Activated CD4-positive, alpha-beta T cell treated with anti-CD3 and anti-CD28 coated beads for 48 hours (primary cell): ENCODE measurements around the gene CASKIN1.
A peak's percentile ranks its signal among the peaks of the same experiment; 100 is the strongest.

Experiments
- DNase-seq: peaks from one replicate; pipeline ENCODE4 v3.0.0-alpha.2; 2020

Gene CASKIN1

GRCh38 chr16:2173916-2174315 lies 22.5 kb downstream of the CASKIN1 start:
- no peak for DNase-seq

- DNase-seq, result no peak
These were observed 23.0 kb downstream of the CASKIN1 start for GRCh38 chr16:2173366-2173765.

- no peak for DNase-seq
These were observed 23.6 kb downstream of the CASKIN1 start for GRCh38 chr16:2172688-2173335.

- DNase-seq, result no peak
These were observed 24.7 kb downstream of the CASKIN1 start for GRCh38 chr16:2171601-2172178.

GRCh38 chr16:2170587-2171435 lies 25.6 kb downstream of the CASKIN1 start:
- no peak for DNase-seq

- DNase-seq, result no peak
These were observed 26.3 kb downstream of the CASKIN1 start for GRCh38 chr16:2170080-2170479.

GRCh38 chr16:2167068-2167638 lies 29.3 kb downstream of the CASKIN1 start:
- DNase-seq, result no peak

GRCh38 chr16:2166263-2167067 lies 29.9 kb downstream of the CASKIN1 start:
- DNase-seq, result no peak

- DNase-seq, result no peak
These were observed 30.5 kb downstream of the CASKIN1 start for GRCh38 chr16:2165861-2166260.

GRCh38 chr16:2163211-2163881 lies 33.1 kb downstream of the CASKIN1 start:
- DNase-seq, result no peak

GRCh38 chr16:2162676-2163118 lies 33.7 kb downstream of the CASKIN1 start:
- DNase-seq, result no peak

- no peak for DNase-seq
These were observed 34.5 kb downstream of the CASKIN1 start for GRCh38 chr16:2161911-2162310.

- no peak for DNase-seq
These were observed 35.4 kb downstream of the CASKIN1 start for GRCh38 chr16:2160915-2161551.

- no peak for DNase-seq
These were observed 37.1 kb downstream of the CASKIN1 start for GRCh38 chr16:2159175-2159838.

- no peak for DNase-seq
These were observed 38.2 kb downstream of the CASKIN1 start for GRCh38 chr16:2158262-2158638.

- DNase-seq, result no peak
These were observed 38.7 kb downstream of the CASKIN1 start for GRCh38 chr16:2157480-2158261.

GRCh38 chr16:2156849-2157224 lies 39.6 kb downstream of the CASKIN1 start:
- no peak for DNase-seq

- DNase-seq, result peak; percentile 26
These were observed 40.2 kb downstream of the CASKIN1 start for GRCh38 chr16:2155977-2156848.
